Upper lobe of left lung (tissue), 6 donors: ENCODE results near the gene NSUN2. TPM values are rescaled to one million over a fixed set of nuclear protein-coding genes. Genes with fewer than 3 reads are reported as not detected.

Experiments used
- ATAC-seq, 2 donors: fragments of 200-7000 bp; cut with Tn5 transposase; one replicate each; pipeline ENCODE4 v1.9.1; 2022; ENCODE audit warnings: mild to moderate bottlenecking in 2 of 2, moderate library complexity in 2 of 2; ENCODE audit not compliant: low FRiP score in 2 of 2
- DNase-seq, 2 donors: peaks; one replicate each; pipeline ENCODE4 v3.0.0-alpha.2; 2019 to 2020
- H3K27ac ChIP-seq, 4 donors: fragments of 200-600 bp; sonication (generic); one replicate each; pipeline ENCODE4 v1.5.1; 2016 to 2019
- H3K27me3 ChIP-seq, 4 donors: fragments of 200-600 bp; sonication (generic); one replicate each; pipeline ENCODE4 v1.5.1; 2017 to 2019
- H3K36me3 ChIP-seq, 4 donors: fragments of 200-600 bp; sonication (generic); one replicate each; pipeline ENCODE4 v1.5.1; 2016 to 2019
- H3K4me1 ChIP-seq, 4 donors: fragments of 200-600 bp; sonication (generic); one replicate each; pipeline ENCODE4 v1.5.1; 2018 to 2019
- H3K4me3 ChIP-seq, 4 donors: fragments of 200-600 bp; sonication (generic); one replicate each; pipeline ENCODE4 v1.5.1; 2017 to 2019; ENCODE audit warnings: mild to moderate bottlenecking in 2 of 4, moderate library complexity in 1 of 4
- H3K9me3 ChIP-seq, 4 donors: fragments of 200-600 bp; sonication (generic); one replicate each; pipeline ENCODE4 v1.5.1; 2018 to 2019
- EP300 ChIP-seq, 4 donors: sonication (generic); formaldehyde crosslinking; IDR thresholded peaks; one replicate each; pipeline ENCODE4 v1.5.1; 2017; ENCODE audit warnings: antibody characterized with exemption in 4 of 4, control low read depth in 2 of 4
- POLR2A ChIP-seq, 4 donors: fragments of 450-650 bp; IDR thresholded peaks; one replicate each; pipeline ENCODE4 v1.5.1; 2016 to 2017; ENCODE audit warnings: antibody characterized with exemption in 4 of 4, mild to moderate bottlenecking in 2 of 4
- POLR2AphosphoS5 ChIP-seq, 2 donors: sonication (generic); formaldehyde crosslinking; IDR thresholded peaks; one replicate each; pipeline ENCODE4 v1.5.1; 2017; ENCODE audit warnings: antibody characterized with exemption in 2 of 2
- WGBS, 2 donors: methylation state at CpG; one replicate each; pipeline ENCODE4 v1.1.5; 2017 to 2018; 5-methylcytosine and 5-hydroxymethylcytosine counted together
- total RNA-seq, 6 donors: library from RNA; depleted of rRNA in 4 of 6; stranded (reverse); fragments of >200 nt in 4 of 6; gene quantifications; one replicate each; pipeline versions ENCODE4 v1.1.0 to v1.2.1, GENCODE V29; 2016 to 2021
- TF ChIP-seq, protein P1 (sequence below), 6 experiments: fragments of 450-650 bp in 4 of 6; fragments of 200-600 bp in 2 of 6; sonication (generic) in 2 of 6; IDR thresholded peaks; one replicate each; pipeline ENCODE4 v1.5.1; 2016 to 2019; ENCODE audit warnings: antibody characterized with exemption in 6 of 6
- donor health status: DM: no; HTN: no; CAD: no; lungs with moderate emphysema.
- donor health status: DM: no; HTN: yes; CAD: no; lungs with severe emphysema.

The NSUN2 gene
- total RNA-seq, 6 donors from 2014 or later = 41.9 to 92.2 (median 52.2) TPM

DNA sequence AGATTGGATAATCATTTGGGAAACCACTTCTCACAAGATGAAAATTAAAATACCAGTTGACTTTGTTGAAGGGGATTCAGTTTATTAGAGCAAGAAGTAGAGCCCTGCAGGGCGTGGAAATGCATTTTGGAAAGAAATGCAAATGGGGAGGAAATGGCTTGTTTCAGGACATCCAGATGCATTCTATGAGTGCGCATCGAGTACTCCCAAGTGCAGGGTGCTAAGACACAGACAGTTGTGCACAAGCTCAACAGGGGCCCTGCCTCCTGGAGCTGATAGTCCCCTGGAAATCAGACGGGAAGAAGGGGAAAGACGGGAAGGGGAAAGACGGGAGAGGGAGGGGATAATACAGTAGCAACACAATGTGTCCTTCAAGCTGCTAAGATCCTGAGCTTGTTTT is 64.0 kb downstream of the NSUN2 start:
- Histone ChIP-seq H3K36me3 (no peaks in the 10 kb centered on the region), H3K27ac (no peak overlapping the region), H3K4me3 (no peak overlapping the region), H3K4me1 (no peaks in the 10 kb centered on the region), H3K9me3 (no peaks in the 10 kb centered on the region), H3K27me3 (no peaks in the 10 kb centered on the region)
- no peak for ATAC-seq
- DNase-seq = no peak
- 76 to 80% methylated on average over 6 of the region's 6 CpGs for WGBS, 2 donors
- TF ChIP-seq, protein P1, sequence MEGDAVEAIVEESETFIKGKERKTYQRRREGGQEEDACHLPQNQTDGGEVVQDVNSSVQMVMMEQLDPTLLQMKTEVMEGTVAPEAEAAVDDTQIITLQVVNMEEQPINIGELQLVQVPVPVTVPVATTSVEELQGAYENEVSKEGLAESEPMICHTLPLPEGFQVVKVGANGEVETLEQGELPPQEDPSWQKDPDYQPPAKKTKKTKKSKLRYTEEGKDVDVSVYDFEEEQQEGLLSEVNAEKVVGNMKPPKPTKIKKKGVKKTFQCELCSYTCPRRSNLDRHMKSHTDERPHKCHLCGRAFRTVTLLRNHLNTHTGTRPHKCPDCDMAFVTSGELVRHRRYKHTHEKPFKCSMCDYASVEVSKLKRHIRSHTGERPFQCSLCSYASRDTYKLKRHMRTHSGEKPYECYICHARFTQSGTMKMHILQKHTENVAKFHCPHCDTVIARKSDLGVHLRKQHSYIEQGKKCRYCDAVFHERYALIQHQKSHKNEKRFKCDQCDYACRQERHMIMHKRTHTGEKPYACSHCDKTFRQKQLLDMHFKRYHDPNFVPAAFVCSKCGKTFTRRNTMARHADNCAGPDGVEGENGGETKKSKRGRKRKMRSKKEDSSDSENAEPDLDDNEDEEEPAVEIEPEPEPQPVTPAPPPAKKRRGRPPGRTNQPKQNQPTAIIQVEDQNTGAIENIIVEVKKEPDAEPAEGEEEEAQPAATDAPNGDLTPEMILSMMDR (IDR thresholded peaks at IDR 0.05) = no peak
- TF ChIP-seq POLR2AphosphoS5 (IDR thresholded peaks at IDR 0.05) (no peak), POLR2A (IDR thresholded peaks at IDR 0.05) (no peak), EP300 (IDR thresholded peaks at IDR 0.05) (no peak)

DNA sequence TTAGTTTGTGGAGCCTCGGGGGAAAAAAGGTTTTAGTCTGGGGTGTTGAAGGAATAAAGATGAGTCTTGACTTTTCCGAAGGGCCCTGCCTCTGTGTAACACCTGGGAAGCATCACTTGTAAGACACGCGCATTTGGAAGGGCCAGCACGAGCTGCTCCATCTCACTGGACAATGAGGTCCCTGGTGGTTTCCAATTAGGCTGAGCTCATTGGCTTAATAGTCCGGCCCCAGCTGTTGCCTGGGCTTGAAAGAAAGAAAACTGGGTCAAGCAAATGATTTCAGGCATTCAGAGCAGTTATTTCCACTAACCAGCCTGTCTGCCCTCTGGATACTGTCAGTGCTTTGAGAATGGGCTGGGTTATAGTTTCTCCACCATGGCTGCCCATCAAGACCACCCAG is 64.5 kb downstream of the NSUN2 start:
- Histone ChIP-seq H3K36me3 (no peaks in the 10 kb centered on the region), H3K4me1 (no peaks in the 10 kb centered on the region), H3K27me3 (no peaks in the 10 kb centered on the region), H3K4me3 (no peak overlapping the region), H3K9me3 (no peaks in the 10 kb centered on the region), H3K27ac (no peak overlapping the region)
- ATAC-seq (no peak), DNase-seq (no peak)
- TF ChIP-seq POLR2AphosphoS5 (IDR thresholded peaks at IDR 0.05) = no peak
- TF ChIP-seq, protein P1 (IDR thresholded peaks at IDR 0.05) = no peak
- no peak for TF ChIP-seq POLR2A (IDR thresholded peaks at IDR 0.05)
- no peak for TF ChIP-seq EP300 (IDR thresholded peaks at IDR 0.05)
- 71 to 73% methylated on average over 6 of the region's 6 CpGs for WGBS, 2 donors

GRCh38 chr5:6567835-6568234 is 65.0 kb downstream of the NSUN2 start:
- H3K4me3 ChIP-seq = no peak overlapping the region
- H3K27ac ChIP-seq = no peak overlapping the region
- TF ChIP-seq, protein P1 (IDR thresholded peaks at IDR 0.05) = no peak
- TF ChIP-seq POLR2A (IDR thresholded peaks at IDR 0.05) = no peak
- no peak for TF ChIP-seq POLR2AphosphoS5 (IDR thresholded peaks at IDR 0.05)
- H3K27me3 ChIP-seq = no peaks in the 10 kb centered on the region
- no peaks in the 10 kb centered on the region for H3K9me3 ChIP-seq
- no peaks in the 10 kb centered on the region for H3K4me1 ChIP-seq
- DNase-seq (no peak), ATAC-seq (no peak)
- no peaks in the 10 kb centered on the region for H3K36me3 ChIP-seq

DNA sequence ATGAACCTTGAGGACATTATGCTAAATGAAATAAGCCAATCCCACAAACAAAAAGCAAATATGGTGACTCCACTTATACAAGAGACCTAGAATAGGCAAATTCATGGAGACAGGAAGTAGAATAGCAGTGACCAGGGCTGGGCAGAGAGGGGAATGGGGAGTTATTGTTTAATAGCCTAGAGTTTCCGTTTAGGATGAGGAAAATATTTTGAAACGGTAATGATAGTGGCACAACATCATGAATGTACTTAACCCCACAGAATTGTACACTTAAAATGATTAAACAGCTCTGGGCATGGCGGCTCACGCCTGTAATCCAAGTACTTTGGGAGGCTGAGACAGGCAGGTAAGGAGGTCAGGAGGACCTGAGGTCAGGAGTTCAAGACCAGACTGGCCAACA is 65.8 kb downstream of the NSUN2 start:
- H3K4me3 ChIP-seq = no peak overlapping the region
- no peaks in the 10 kb centered on the region for H3K36me3 ChIP-seq
- no peaks in the 10 kb centered on the region for H3K4me1 ChIP-seq
- H3K9me3 ChIP-seq = no peaks in the 10 kb centered on the region
- H3K27ac ChIP-seq = no peak overlapping the region
- DNase-seq = no peak
- no peak for TF ChIP-seq POLR2AphosphoS5 (IDR thresholded peaks at IDR 0.05)
- WGBS, 2 donors = 77 to 80% methylated on average over 4 of the region's 4 CpGs
- no peak for ATAC-seq
- H3K27me3 ChIP-seq = no peaks in the 10 kb centered on the region

DNA sequence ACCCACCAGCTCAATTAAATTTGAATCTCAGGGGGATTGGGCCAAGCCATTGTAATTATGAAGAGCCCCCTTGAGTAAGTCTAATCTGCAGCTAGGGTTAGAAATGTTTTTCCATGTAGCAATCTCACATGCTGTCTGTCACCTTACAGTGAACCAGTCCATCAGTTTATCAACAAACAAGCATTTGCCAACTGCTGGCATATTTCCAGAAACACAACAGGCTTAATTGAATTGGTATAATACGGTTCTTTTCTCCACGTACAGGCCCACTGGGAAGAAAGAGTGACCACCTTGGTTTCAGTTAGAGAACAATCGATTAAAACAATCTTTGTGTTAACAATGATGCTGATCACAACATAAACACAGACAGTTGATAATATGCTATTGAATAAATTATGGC is 67.4 kb downstream of the NSUN2 start:
- TF ChIP-seq POLR2AphosphoS5 (IDR thresholded peaks at IDR 0.05) (no peak), POLR2A (IDR thresholded peaks at IDR 0.05) (no peak), EP300 (IDR thresholded peaks at IDR 0.05) (no peak)
- TF ChIP-seq, protein P1 (IDR thresholded peaks at IDR 0.05) = no peak
- no peaks in the 10 kb centered on the region for H3K4me1 ChIP-seq
- no peak overlapping the region for H3K27ac ChIP-seq
- no peaks in the 10 kb centered on the region for H3K36me3 ChIP-seq
- H3K27me3 ChIP-seq = no peaks in the 10 kb centered on the region
- H3K9me3 ChIP-seq = no peaks in the 10 kb centered on the region
- 85 to 90% methylated on average over 3 of the region's 3 CpGs for WGBS, 2 donors
- no peak for ATAC-seq
- DNase-seq = no peak
- no peak overlapping the region for H3K4me3 ChIP-seq
